ENCODE results near the gene CISD3. TPM values are rescaled to one million over a fixed set of nuclear protein-coding genes. Genes with fewer than 3 reads are reported as not detected.

Gene CISD3
- total RNA-seq, 5 donors from 2014 or later (not counting 1 experiment from before 2014, with no cell fraction given) = 10.7 to 21.5 (median 17.7) TPM

- POLR2A ChIA-PET = interaction anchor here in 1 of 2 donors (1.0 kb wide), 1 partner anchor 8 kb away, joined by 4 read pairs; no protein-coding TSS in a partner anchor
- Mint-ChIP-seq H3K4me1 (peaks cover 50 to 59% (median 57%) of the 10 kb centered on the region in 3 donors), H3K36me3 (peaks cover 18% of the 10 kb centered on the region), H3K27ac (peak within 1 kb of the TSS; percentile 97), H3K9me3 (no peaks in the 10 kb centered on the region), H3K27me3 (peaks cover 6 to 31% of the 10 kb centered on the region in 2 donors), H3K4me3 (peak within 1 kb of the TSS; percentile 88 to 99 (median 99))
- CTCF ChIA-PET = interaction anchor here in 1 of 2 donors (0.6 to 1.1 kb wide), 7 partner anchors 18 to 401 kb away, joined by 3 to 8 read pairs (median 3); partner anchors contain the start of gene EPOP
- Histone ChIP-seq H3K4me3 (ENCODE audit: control insufficient read depth in 1 of 2, extremely low read depth in 1 of 2, low read length in 1 of 2) (peak within 1 kb of the TSS; percentile 95 to 96), H3K4me1 (ENCODE audit: control insufficient read depth in 1 of 2, extremely low read depth in 1 of 2, insufficient read depth in 2 of 2, low read length in 2 of 2) (peaks cover 22 to 73% of the 10 kb centered on the region in 2 experiments), H3K9me3 (no peaks in the 10 kb centered on the region), H3K36me3 (ENCODE audit: control insufficient read depth in 2 of 2, extremely low read depth in 1 of 2, insufficient read depth in 1 of 2, low read length in 1 of 2) (peaks cover 10 to 28% of the 10 kb centered on the region in 2 donors), H3K27ac (ENCODE audit: low read length) (peak within 1 kb of the TSS; percentile 78), H3K27me3 (replicated peaks in 1 of 2; ENCODE audit: control insufficient read depth in 2 of 2, extremely low read depth in 1 of 2, insufficient read depth in 2 of 2, low read length in 1 of 2) (peaks cover 4 to 34% of the 10 kb centered on the region in 2 experiments)
- under 1% methylated on average over 43 of the region's 44 CpGs for WGBS (ENCODE audit: insufficient coverage)
- DNase-seq (peak; percentile 83 to 99 (median 95)), ATAC-seq (replicated peaks in 1 of 4) (peak; percentile 87 to 92 (median 90))
Observed at GRCh38 chr17:38752308-38753070, 22.3 kb downstream of the CISD3 start, which contains the start of gene PSMB3. PSMB3 (plus strand) TSS chr17:38752741; CDS start chr17:38752827, 86 bp downstream.

DNA sequence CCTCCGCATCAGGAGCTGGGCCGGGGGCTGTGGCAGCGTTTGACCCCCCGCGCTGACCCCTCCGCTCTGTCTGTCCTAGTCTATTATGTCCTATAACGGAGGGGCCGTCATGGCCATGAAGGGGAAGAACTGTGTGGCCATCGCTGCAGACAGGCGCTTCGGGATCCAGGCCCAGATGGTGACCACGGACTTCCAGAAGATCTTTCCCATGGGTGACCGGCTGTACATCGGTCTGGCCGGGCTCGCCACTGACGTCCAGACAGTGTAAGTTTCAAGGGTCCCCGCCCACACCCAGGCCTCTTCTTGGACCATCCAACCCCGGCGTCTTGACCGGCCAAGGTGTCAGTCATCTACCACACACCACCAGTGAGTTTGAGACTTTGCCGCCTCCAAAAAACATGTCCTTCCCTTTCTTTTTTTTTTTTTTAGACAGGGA, 22.9 kb downstream of the CISD3 start:
- Histone ChIP-seq H3K27me3 (replicated peaks in 1 of 2; ENCODE audit: control insufficient read depth in 2 of 2, extremely low read depth in 1 of 2, insufficient read depth in 2 of 2, low read length in 1 of 2) (peaks cover 4 to 29% of the 10 kb centered on the region in 2 experiments), H3K9me3 (no peaks in the 10 kb centered on the region), H3K36me3 (ENCODE audit: control insufficient read depth in 2 of 2, extremely low read depth in 1 of 2, insufficient read depth in 1 of 2, low read length in 1 of 2) (peaks cover 11 to 33% of the 10 kb centered on the region in 2 donors), H3K4me1 (ENCODE audit: control insufficient read depth in 1 of 2, extremely low read depth in 1 of 2, insufficient read depth in 2 of 2, low read length in 2 of 2) (peaks cover 20 to 67% of the 10 kb centered on the region in 2 experiments), H3K4me3 (ENCODE audit: control insufficient read depth in 1 of 2, extremely low read depth in 1 of 2, low read length in 1 of 2) (peak overlapping the region; percentile 95 to 96), H3K27ac (ENCODE audit: low read length) (peak overlapping the region; percentile 67)
- ATAC-seq (replicated peaks in 1 of 4) = no peak
- no peak for DNase-seq
- Mint-ChIP-seq H3K27ac (peak overlapping the region; percentile 97), H3K4me3 (peak overlapping the region; percentile 88 to 99 (median 99)), H3K9me3 (no peaks in the 10 kb centered on the region), H3K4me1 (peaks cover 50 to 57% (median 55%) of the 10 kb centered on the region in 3 donors), H3K36me3 (peaks cover 18% of the 10 kb centered on the region), H3K27me3 (peaks cover 6 to 28% of the 10 kb centered on the region in 2 donors)
- POLR2A ChIA-PET = interaction anchor here (0.6 to 0.7 kb wide), 5 partner anchors 12 to 415 kb away, joined by 4 to 6 read pairs (median 5); no protein-coding TSS in a partner anchor
- CTCF ChIA-PET = interaction anchor here in 1 of 2 donors (0.6 kb wide), 1 partner anchor 9 kb away, joined by 4 read pairs; no protein-coding TSS in a partner anchor
- WGBS (ENCODE audit: insufficient coverage) = 5% methylated on average over 21 of the region's 22 CpGs

DNA sequence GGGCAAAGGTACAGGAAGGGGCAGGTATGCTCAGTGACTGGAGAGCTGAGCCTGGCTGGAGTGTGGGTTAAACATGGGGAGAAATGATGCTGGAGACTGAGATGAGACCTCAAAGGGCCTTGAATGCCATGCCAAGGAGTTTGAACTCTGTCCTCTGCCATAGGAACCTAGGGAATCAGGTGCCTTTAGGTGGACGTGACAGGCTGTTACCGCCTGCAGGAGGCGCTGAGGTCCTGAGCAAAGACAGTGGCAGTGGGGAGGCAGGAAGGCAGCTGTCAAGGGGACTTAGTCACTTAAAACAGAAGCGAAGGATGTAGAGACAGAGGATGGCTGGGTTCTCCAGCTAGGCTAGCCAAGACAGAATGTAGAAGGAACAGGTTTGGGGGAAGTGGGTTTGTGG, 31.5 kb downstream of the CISD3 start:
- peaks cover 23 to 79% of the 10 kb centered on the region in 2 donors for H3K36me3 ChIP-seq (ENCODE audit: control insufficient read depth in 2 of 2, extremely low read depth in 1 of 2, insufficient read depth in 1 of 2, low read length in 1 of 2)

DNA sequence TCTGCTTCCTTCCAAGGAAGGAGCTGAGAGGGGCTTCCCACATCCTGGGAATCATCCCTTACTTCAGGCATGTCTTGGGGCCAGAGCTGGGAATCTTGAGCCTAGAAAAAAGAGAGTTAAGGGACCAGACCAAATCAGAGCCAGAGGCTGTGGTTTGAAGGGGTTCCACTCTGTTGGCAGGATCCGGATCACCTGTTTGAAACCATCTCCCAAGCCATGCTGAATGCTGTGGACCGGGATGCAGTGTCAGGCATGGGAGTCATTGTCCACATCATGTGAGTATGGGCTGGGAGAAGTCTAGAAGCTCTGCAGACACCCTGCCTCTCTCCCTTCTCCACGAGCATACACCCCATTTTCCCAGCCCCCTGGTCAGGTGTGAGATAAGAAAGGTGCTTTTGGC, 32.1 kb downstream of the CISD3 start:
- no peak overlapping the region for H3K27ac ChIP-seq (ENCODE audit: low read length)
- no peaks in the 10 kb centered on the region for H3K9me3 Mint-ChIP-seq
- H3K4me3 ChIP-seq (ENCODE audit: control insufficient read depth in 1 of 2, extremely low read depth in 1 of 2, low read length in 1 of 2) = no peak overlapping the region
- H3K27me3 ChIP-seq (replicated peaks in 1 of 2; ENCODE audit: control insufficient read depth in 2 of 2, extremely low read depth in 1 of 2, insufficient read depth in 2 of 2, low read length in 1 of 2) = no peaks in the 10 kb centered on the region
- POLR2A ChIA-PET = interaction anchor here in 1 of 2 donors (0.5 kb wide), 1 partner anchor 29 kb away, joined by 7 read pairs; no protein-coding TSS in a partner anchor
- H3K4me1 Mint-ChIP-seq = peaks cover 11 to 16% (median 13%) of the 10 kb centered on the region in 3 donors
- DNase-seq (no peak), ATAC-seq (replicated peaks in 1 of 4) (no peak)
- H3K36me3 Mint-ChIP-seq = peaks cover 67% of the 10 kb centered on the region
- H3K9me3 ChIP-seq = no peaks in the 10 kb centered on the region
- peaks cover 21 to 81% of the 10 kb centered on the region in 2 donors for H3K36me3 ChIP-seq (ENCODE audit: control insufficient read depth in 2 of 2, extremely low read depth in 1 of 2, insufficient read depth in 1 of 2, low read length in 1 of 2)
- no peak overlapping the region for H3K27ac Mint-ChIP-seq
- no peak overlapping the region for H3K4me3 Mint-ChIP-seq
- H3K4me1 ChIP-seq (ENCODE audit: control insufficient read depth in 1 of 2, extremely low read depth in 1 of 2, insufficient read depth in 2 of 2, low read length in 2 of 2) = peaks cover 0 to 4% of the 10 kb centered on the region in 2 experiments
- H3K27me3 Mint-ChIP-seq = no peaks in the 10 kb centered on the region
- CTCF ChIA-PET = interaction anchor here in 1 of 2 donors (0.6 kb wide), 1 partner anchor 9 kb away, joined by 4 read pairs; no protein-coding TSS in a partner anchor
- WGBS (ENCODE audit: insufficient coverage) = 100% methylated on average over 1 of the region's 3 CpGs

More for the DNA sequence above, 31.5 kb downstream of the CISD3 start:
- POLR2A ChIA-PET = no interaction called here
- Histone ChIP-seq H3K27ac (ENCODE audit: low read length) (peak overlapping the region; percentile 23), H3K9me3 (no peaks in the 10 kb centered on the region), H3K4me1 (ENCODE audit: control insufficient read depth in 1 of 2, extremely low read depth in 1 of 2, insufficient read depth in 2 of 2, low read length in 2 of 2) (peaks cover 0 to 4% of the 10 kb centered on the region in 2 experiments), H3K4me3 (ENCODE audit: control insufficient read depth in 1 of 2, extremely low read depth in 1 of 2, low read length in 1 of 2) (no peak overlapping the region), H3K27me3 (replicated peaks in 1 of 2; ENCODE audit: control insufficient read depth in 2 of 2, extremely low read depth in 1 of 2, insufficient read depth in 2 of 2, low read length in 1 of 2) (no peaks in the 10 kb centered on the region)
- no peaks in the 10 kb centered on the region for H3K9me3 Mint-ChIP-seq
- peak in 2 of 4 experiments; percentile 40 to 43 for ATAC-seq (replicated peaks in 1 of 4)
- CTCF ChIA-PET = interaction anchor here in 1 of 2 donors (0.7 kb wide), 1 partner anchor 12 kb away, joined by 5 read pairs; no protein-coding TSS in a partner anchor
- H3K27me3 Mint-ChIP-seq = no peaks in the 10 kb centered on the region
- DNase-seq = peak in 14 of 35 experiments; percentile 14 to 44 (median 22)
- no peak overlapping the region for H3K4me3 Mint-ChIP-seq
- H3K27ac Mint-ChIP-seq = peak overlapping the region; percentile 20 to 82
- H3K36me3 Mint-ChIP-seq = peaks cover 61% of the 10 kb centered on the region
- WGBS (ENCODE audit: insufficient coverage) = 79% methylated on average over 4 of the region's 4 CpGs
- H3K4me1 Mint-ChIP-seq = peaks cover 11 to 16% (median 13%) of the 10 kb centered on the region in 3 donors

- peaks cover 14 to 90% of the 10 kb centered on the region in 2 donors for H3K36me3 ChIP-seq (ENCODE audit: control insufficient read depth in 2 of 2, extremely low read depth in 1 of 2, insufficient read depth in 1 of 2, low read length in 1 of 2)
- H3K27ac Mint-ChIP-seq = peak overlapping the region in 1 of 2 donors; percentile 28
- CTCF ChIA-PET = no interaction called here
- peaks cover 0 to 3% of the 10 kb centered on the region in 2 experiments for H3K4me1 ChIP-seq (ENCODE audit: control insufficient read depth in 1 of 2, extremely low read depth in 1 of 2, insufficient read depth in 2 of 2, low read length in 2 of 2)
- no peak overlapping the region for H3K4me3 ChIP-seq (ENCODE audit: control insufficient read depth in 1 of 2, extremely low read depth in 1 of 2, low read length in 1 of 2)
- ATAC-seq (replicated peaks in 1 of 4) (no peak), DNase-seq (no peak)
- no peak overlapping the region for H3K27ac ChIP-seq (ENCODE audit: low read length)
- peaks cover 72% of the 10 kb centered on the region for H3K36me3 Mint-ChIP-seq
- no peaks in the 10 kb centered on the region for H3K27me3 ChIP-seq (replicated peaks in 1 of 2; ENCODE audit: control insufficient read depth in 2 of 2, extremely low read depth in 1 of 2, insufficient read depth in 2 of 2, low read length in 1 of 2)
- H3K9me3 Mint-ChIP-seq = no peaks in the 10 kb centered on the region
- no peaks in the 10 kb centered on the region for H3K27me3 Mint-ChIP-seq
- no peak overlapping the region for H3K4me3 Mint-ChIP-seq
- POLR2A ChIA-PET = no interaction called here
- WGBS (ENCODE audit: insufficient coverage) = 97% methylated on average over 5 of the region's 5 CpGs
- H3K9me3 ChIP-seq = no peaks in the 10 kb centered on the region
- peaks cover 3 to 4% (median 4%) of the 10 kb centered on the region in 3 donors for H3K4me1 Mint-ChIP-seq
Observed at GRCh38 chr17:38766341-38766740, 36.2 kb downstream of the CISD3 start.

DNA sequence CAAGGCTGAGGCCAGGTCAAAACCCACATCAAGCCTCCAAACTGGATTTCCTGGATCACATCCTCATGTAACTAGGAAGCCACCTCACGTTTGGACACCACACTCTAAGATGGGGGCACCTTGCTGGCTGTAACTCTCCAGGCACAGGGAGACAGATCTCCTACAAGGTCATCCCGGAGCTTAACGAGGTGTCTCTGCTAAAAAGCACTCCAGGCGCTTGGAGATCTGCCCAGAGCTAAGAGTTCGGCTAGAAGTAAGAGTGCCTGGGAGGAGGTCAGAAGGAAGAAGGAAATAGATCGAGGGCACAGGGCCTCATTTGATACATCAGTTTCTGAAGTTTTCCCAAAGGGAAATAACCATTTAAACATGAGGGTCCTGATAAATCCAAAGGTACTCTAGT, 38.3 kb downstream of the CISD3 start:
- ATAC-seq (replicated peaks in 1 of 4) = no peak
- POLR2A ChIA-PET = no interaction called here
- CTCF ChIA-PET = no interaction called here
- H3K27ac ChIP-seq (ENCODE audit: low read length) = no peak overlapping the region
- peaks cover 10 to 91% of the 10 kb centered on the region in 2 donors for H3K36me3 ChIP-seq (ENCODE audit: control insufficient read depth in 2 of 2, extremely low read depth in 1 of 2, insufficient read depth in 1 of 2, low read length in 1 of 2)
- Mint-ChIP-seq H3K27me3 (no peaks in the 10 kb centered on the region), H3K4me1 (no peaks in the 10 kb centered on the region), H3K27ac (peak overlapping the region in 1 of 2 donors; percentile 34), H3K36me3 (peaks cover 66% of the 10 kb centered on the region), H3K4me3 (no peak overlapping the region), H3K9me3 (no peaks in the 10 kb centered on the region)
- 87% methylated on average over 5 of the region's 6 CpGs for WGBS (ENCODE audit: insufficient coverage)
- H3K27me3 ChIP-seq (replicated peaks in 1 of 2; ENCODE audit: control insufficient read depth in 2 of 2, extremely low read depth in 1 of 2, insufficient read depth in 2 of 2, low read length in 1 of 2) = no peaks in the 10 kb centered on the region
- no peaks in the 10 kb centered on the region for H3K4me1 ChIP-seq (ENCODE audit: control insufficient read depth in 1 of 2, extremely low read depth in 1 of 2, insufficient read depth in 2 of 2, low read length in 2 of 2)
- H3K4me3 ChIP-seq (ENCODE audit: control insufficient read depth in 1 of 2, extremely low read depth in 1 of 2, low read length in 1 of 2) = no peak overlapping the region
- no peaks in the 10 kb centered on the region for H3K9me3 ChIP-seq
- no peak for DNase-seq

Measured in T-cell (primary cell).